ENCODE data around the gene PCDHA1.

PCDHA1 gene

GRCh38 chr5:141040093-141040770 is 254.3 kb downstream of the PCDHA1 start:
- DNase-seq (ENCODE audit: low read depth in 1 of 2, low spot score in 1 of 2) = no peak

- peak; percentile 24 to 47 for DNase-seq (ENCODE audit: low read depth in 1 of 2, low spot score in 1 of 2)
Measured at GRCh38 chr5:141040771-141041426, 255.0 kb downstream of the PCDHA1 start.

GRCh38 chr5:141041427-141041785 is 255.5 kb downstream of the PCDHA1 start:
- DNase-seq (ENCODE audit: low read depth in 1 of 2, low spot score in 1 of 2) = no peak

- DNase-seq (ENCODE audit: low read depth in 1 of 2, low spot score in 1 of 2) = no peak
Measured at GRCh38 chr5:141042555-141042954, 256.6 kb downstream of the PCDHA1 start.

- DNase-seq (ENCODE audit: low read depth in 1 of 2, low spot score in 1 of 2) = no peak
Measured at GRCh38 chr5:141050622-141051520, 264.9 kb downstream of the PCDHA1 start, which contains the start of gene PCDHB1. PCDHB1 (plus strand) TSS chr5:141051374; CDS start chr5:141051471, 97 bp downstream.

GRCh38 chr5:141051521-141051866 is 265.6 kb downstream of the PCDHA1 start:
- no peak for DNase-seq (ENCODE audit: low read depth in 1 of 2, low spot score in 1 of 2)

Measured in activated CD4-positive, alpha-beta T cell treated with anti-CD3 and anti-CD28 coated beads, Interleukin-2, amount 50 U/mL, for 24 hours (primary cell).